H7 (cell line): ENCODE results near the gene CCDC68. TPM values are rescaled to one million over a fixed set of nuclear protein-coding genes. Genes with fewer than 3 reads are reported as not detected.

Experiments used
- DNase-seq: peaks from one replicate; pipeline ENCODE4 v3.0.0; 2012
- H3K27me3 ChIP-seq: 2 replicates; pipeline ENCODE4 v1.6.0; 2011; ENCODE audit warnings: mild to moderate bottlenecking, low read length; ENCODE audit not compliant: control insufficient read depth, insufficient read depth
- H3K36me3 ChIP-seq: replicated peaks from 2 replicates; pipeline ENCODE4 v1.5.1; 2011; ENCODE audit warnings: low read length; ENCODE audit not compliant: control insufficient read depth, insufficient read depth
- H3K4me3 ChIP-seq: 2 replicates; pipeline ENCODE4 v1.5.1; 2011; ENCODE audit warnings: low read depth, mild to moderate bottlenecking, control low read depth, low read length, moderate library complexity; ENCODE audit not compliant: insufficient read depth
- total RNA-seq: library from RNA; depleted of rRNA; stranded (reverse); fragments of >200 nt; shearing (Covaris generic); gene quantifications from 2 replicates; pipeline ENCODE4 v1.2.3, GENCODE V29; 2014

The CCDC68 gene
- total RNA-seq, 1 experiment from 2014 or later: 0.10 TPM

- no peaks in the 10 kb centered on the region for H3K36me3 ChIP-seq
- DNase-seq: no peak
- H3K4me3 ChIP-seq: no peak overlapping the region
- H3K27me3 ChIP-seq: no peaks in the 10 kb centered on the region
These were observed 78.0 kb downstream of the CCDC68 start for GRCh38 chr18:54881229-54881768.

GRCh38 chr18:54880395-54881105 lies 78.7 kb downstream of the CCDC68 start:
- no peaks in the 10 kb centered on the region for H3K36me3 ChIP-seq
- no peak for DNase-seq
- no peaks in the 10 kb centered on the region for H3K27me3 ChIP-seq
- no peak overlapping the region for H3K4me3 ChIP-seq

- Histone ChIP-seq H3K36me3 (no peaks in the 10 kb centered on the region), H3K27me3 (no peaks in the 10 kb centered on the region), H3K4me3 (no peak overlapping the region)
- no peak for DNase-seq
These were observed 79.6 kb downstream of the CCDC68 start for GRCh38 chr18:54879691-54880090.

- Histone ChIP-seq H3K36me3 (no peaks in the 10 kb centered on the region), H3K27me3 (no peaks in the 10 kb centered on the region), H3K4me3 (no peak overlapping the region)
- DNase-seq: no peak
These were observed 80.5 kb downstream of the CCDC68 start for GRCh38 chr18:54878659-54879358.

DNA sequence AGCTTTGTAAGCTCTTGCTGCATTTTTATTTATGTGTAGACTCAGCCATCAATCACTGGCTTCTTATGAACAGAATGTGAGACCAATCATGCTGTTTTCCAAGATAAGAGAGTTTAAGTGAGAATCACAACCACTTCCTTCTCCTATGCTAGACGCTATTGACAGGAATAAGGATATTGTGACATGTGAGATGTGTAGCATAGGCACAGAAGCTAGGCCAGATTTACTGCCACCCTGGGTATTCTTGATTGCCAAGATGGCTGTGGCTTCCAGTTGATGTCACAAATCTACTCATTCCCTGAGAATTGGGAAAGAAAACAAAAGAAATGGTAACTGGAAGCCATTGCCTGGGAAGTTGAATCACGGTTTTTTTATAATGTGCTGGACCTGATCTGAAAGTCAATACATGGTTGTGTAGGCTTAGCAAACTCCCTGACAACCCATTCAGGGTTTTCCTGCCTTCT lies 81.1 kb downstream of the CCDC68 start:
- no peak for DNase-seq
- Histone ChIP-seq H3K27me3 (no peaks in the 10 kb centered on the region), H3K4me3 (no peak overlapping the region), H3K36me3 (no peaks in the 10 kb centered on the region)

DNA sequence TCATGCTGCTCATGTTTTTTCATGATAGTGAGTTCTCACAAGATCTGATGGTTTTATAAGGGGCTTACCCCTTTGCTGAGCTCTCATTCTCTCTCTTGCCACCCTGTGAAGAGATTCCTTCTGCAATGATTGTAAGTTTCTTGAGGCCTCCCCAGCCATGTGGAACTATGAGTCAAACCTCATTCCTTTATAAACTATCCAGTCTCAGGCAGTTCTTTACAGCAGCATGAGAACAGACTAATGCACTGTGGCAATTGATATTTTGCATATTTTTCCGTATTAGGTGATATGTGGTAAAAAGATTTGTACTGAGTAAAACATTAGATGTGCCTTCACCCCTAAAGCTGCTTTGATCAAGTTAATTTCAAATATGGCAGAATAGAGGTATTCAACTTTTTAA lies 82.2 kb downstream of the CCDC68 start:
- no peaks in the 10 kb centered on the region for H3K36me3 ChIP-seq
- no peak for DNase-seq
- H3K27me3 ChIP-seq: no peaks in the 10 kb centered on the region
- H3K4me3 ChIP-seq: no peak overlapping the region

DNA sequence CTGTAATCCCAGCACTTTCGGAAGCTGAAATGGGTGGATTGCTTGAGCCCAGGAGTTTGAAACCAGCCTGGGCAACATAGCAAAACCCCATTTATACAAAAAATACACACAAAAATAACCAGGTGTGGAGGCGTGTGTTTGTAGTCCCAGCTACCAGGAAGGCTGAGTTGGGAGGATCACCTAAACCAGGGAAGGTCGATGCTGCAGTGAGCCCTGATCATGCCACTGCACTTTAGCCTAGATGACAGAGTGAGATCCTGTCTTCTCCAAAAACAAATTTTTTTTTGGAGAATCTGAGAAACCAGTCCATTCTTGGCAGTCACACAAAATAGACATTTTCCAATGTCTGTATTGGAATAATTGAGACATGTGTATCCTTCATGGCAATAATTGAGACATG lies 84.2 kb downstream of the CCDC68 start:
- Histone ChIP-seq H3K36me3 (no peaks in the 10 kb centered on the region), H3K4me3 (no peak overlapping the region), H3K27me3 (no peaks in the 10 kb centered on the region)
- no peak for DNase-seq

DNA sequence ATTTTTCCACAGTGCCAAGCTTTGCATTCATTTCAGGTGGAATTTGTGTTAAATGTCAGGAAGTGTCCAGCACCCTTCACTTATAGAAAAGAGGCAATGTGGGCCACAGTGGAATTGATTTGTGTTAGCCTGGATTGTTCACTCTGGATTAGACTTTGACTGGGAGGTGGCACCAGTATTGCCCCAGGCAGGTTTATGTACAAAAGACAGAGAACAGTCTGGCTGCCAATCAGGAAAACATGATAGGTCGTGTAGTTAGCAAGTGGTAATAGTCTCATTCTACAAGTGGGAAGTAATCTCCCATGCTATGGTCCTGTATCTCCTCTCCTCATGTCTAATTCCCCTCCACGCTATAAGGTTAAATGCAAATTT lies 85.4 kb downstream of the CCDC68 start:
- DNase-seq: no peak
- H3K27me3 ChIP-seq: no peaks in the 10 kb centered on the region

DNA sequence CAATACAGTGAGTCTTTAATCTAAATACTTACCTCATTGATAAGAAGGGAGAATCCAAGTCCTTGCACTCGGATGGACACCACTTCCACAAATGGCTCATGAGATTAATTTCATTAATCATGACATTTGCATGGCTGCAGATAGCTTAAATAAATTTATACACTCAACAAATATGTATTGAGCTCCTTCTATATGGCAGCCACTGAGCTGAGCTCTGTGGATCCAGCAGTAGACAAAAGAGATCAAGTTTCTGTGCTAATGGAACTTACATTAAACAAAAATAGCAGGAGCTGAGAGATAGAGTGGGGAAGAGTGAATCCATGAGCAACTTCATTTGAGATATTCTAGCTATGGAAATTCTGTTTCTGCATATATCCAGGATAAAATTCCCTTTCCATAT lies 86.6 kb downstream of the CCDC68 start:
- no peaks in the 10 kb centered on the region for H3K36me3 ChIP-seq
- H3K4me3 ChIP-seq: no peak overlapping the region
- H3K27me3 ChIP-seq: no peaks in the 10 kb centered on the region
- no peak for DNase-seq

More for the DNA sequence above, 85.4 kb downstream of the CCDC68 start:
- H3K4me3 ChIP-seq: no peak overlapping the region
- H3K36me3 ChIP-seq: no peaks in the 10 kb centered on the region

- Histone ChIP-seq H3K4me3 (no peak overlapping the region), H3K36me3 (no peaks in the 10 kb centered on the region), H3K27me3 (no peaks in the 10 kb centered on the region)
- DNase-seq: no peak
These were observed 88.0 kb downstream of the CCDC68 start for GRCh38 chr18:54871231-54871630.

GRCh38 chr18:54867131-54867530 lies 92.1 kb downstream of the CCDC68 start:
- Histone ChIP-seq H3K36me3 (no peaks in the 10 kb centered on the region), H3K27me3 (no peaks in the 10 kb centered on the region), H3K4me3 (no peak overlapping the region)
- DNase-seq: no peak

GRCh38 chr18:54860941-54861340 lies 98.3 kb downstream of the CCDC68 start:
- H3K4me3 ChIP-seq: no peak overlapping the region
- H3K36me3 ChIP-seq: no peaks in the 10 kb centered on the region
- no peaks in the 10 kb centered on the region for H3K27me3 ChIP-seq
- DNase-seq: no peak

GRCh38 chr18:54859667-54860421 lies 99.4 kb downstream of the CCDC68 start:
- Histone ChIP-seq H3K36me3 (no peaks in the 10 kb centered on the region), H3K27me3 (no peaks in the 10 kb centered on the region), H3K4me3 (no peak overlapping the region)
- DNase-seq: no peak

DNA sequence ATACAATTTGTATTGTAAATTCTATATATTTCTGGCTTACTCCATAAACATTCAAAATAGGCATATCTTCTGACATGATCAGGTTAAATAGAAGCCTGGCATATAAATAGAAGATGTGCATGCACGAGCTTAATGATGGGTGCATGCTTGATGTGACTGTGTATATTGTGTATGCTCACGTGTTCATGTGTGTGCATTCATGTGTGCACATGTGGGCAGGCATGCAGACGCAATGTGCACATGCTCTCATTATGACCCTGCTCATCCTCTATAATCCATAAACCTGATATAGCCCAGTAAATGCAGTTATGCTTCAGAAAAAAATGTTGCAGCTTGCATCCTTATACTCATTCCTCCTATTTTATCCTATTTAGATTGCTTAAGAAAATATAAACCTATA lies 101.8 kb downstream of the CCDC68 start:
- Histone ChIP-seq H3K4me3 (no peak overlapping the region), H3K27me3 (no peaks in the 10 kb centered on the region), H3K36me3 (no peaks in the 10 kb centered on the region)
- no peak for DNase-seq
